GM21360 (cell line): ENCODE measurements around the gene HPS1.

Experiments
- ATAC-seq: cut with Tn5 transposase; IDR thresholded peaks from one replicate; pipeline ENCODE4 v1.9.1; 2021; ENCODE audit warnings: mild to moderate bottlenecking, moderate library complexity; ENCODE audit not compliant: unreplicated experiment

Gene HPS1

DNA sequence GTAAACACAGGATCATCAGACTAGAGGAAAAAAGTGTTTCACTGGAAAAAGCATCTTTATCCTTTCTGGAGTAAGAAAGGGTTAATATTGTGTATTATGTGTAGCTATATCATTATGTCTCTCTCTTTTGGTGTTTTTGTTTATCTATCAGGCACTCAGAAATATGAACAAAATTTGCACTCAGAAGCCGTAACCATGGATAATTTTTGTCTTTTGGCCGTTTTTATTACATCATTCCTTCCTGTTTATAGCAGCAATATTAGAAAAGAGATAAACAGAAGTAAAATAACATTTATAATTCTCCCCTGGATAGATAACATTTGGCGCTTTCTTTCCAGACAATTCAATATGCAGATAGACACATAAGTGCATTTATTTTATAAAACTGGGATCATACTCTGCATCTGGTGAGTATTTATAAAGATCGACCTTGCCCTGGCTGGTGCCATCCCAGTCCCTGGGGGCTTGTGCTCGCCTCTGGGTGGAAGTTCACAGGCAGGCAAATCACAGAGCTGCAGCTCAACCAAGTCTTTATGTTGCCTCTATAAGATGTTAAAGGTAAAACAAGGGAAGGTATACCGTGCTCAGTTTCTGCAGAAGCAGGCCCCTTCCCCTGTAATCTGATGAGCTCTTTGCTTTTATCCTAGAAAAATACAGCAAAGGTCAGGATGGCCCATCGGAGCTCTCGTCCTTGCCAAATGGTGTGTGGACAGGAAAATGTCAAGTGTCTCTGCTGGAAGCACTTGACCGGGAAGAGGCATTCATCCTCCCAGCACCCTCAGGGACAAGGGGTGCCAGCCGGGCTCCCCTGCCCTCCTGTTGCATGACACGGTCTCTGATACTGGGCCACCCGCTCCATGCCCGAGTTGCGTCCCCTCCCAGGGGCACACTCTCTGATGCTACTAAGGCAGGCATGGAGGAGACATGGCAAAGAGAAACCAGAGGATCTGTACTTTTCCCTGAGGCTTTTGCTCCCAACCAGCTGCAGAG, 75.6 kb downstream of the HPS1 start:
- no peak for ATAC-seq

DNA sequence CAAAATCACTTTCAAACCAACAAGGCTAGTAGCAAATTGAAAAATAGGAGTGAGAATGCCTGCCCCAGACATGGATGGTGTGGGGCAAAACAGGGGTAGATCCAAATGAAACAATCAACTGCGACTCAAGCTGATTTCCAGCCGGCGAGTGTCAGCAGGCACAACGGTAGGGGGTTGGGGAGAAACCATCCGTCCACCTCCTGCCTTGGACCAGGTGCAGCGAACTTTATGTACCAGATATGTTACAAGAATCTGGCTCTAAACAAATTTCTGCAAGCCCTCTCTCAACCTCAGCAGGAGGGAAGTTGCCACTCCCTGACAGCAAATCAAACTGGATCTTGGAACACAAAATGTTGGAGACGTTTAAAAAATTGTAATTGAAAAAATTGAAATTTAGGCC, 76.9 kb downstream of the HPS1 start:
- ATAC-seq, result no peak

GRCh38 chr10:98368644-98369043, 78.1 kb downstream of the HPS1 start:
- no peak for ATAC-seq

GRCh38 chr10:98367604-98368451, 78.9 kb downstream of the HPS1 start:
- no peak for ATAC-seq
